HG03066 (cell line): ENCODE data around the gene RAB31.

Experiments used
- ATAC-seq: cut with Tn5 transposase; IDR thresholded peaks from one replicate; pipeline ENCODE4 v1.9.1; 2021; ENCODE audit warnings: low read depth; ENCODE audit not compliant: unreplicated experiment

RAB31 gene

DNA sequence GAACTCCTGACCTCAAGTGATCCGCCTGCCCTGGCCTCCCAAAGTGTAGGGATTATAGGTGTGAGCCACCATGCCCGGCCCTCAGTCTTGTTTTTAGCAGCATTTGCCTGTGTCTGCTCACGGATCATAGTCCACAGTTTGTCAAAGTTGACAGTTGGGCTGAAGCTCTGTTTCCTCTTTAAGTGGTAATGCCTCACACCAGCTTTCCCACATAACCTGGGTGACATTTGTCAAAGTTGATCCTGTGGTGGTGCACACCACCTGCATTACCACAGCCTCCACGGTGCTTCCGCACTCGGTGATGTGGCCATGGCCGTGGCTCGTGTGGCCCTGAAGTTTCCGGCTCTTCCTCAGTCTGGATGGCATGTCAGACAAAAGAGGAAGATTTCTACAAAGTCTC, 27.1 kb downstream of the RAB31 start:
- ATAC-seq: no peak

GRCh38 chr18:9735879-9736278, 27.8 kb downstream of the RAB31 start:
- no peak for ATAC-seq

GRCh38 chr18:9736286-9736835, 28.3 kb downstream of the RAB31 start:
- no peak for ATAC-seq

DNA sequence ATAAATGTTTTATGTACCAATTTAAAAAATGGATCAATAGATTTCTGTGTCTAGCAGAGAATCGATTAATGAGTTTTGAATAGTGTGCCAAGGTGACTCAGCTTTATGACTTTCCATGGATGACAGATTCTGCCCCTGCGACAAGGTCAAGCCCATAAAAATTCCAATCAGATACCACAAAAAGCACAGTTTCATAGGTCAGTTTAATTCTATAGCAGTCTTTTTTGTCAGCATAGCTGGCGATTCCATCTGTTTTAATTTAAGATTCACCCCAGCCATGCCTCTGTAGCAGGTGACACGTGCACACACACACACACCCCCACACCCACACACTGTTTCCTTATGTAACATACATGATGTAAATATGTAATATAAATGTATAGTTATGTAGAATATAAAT, 28.9 kb downstream of the RAB31 start:
- ATAC-seq: no peak

- no peak for ATAC-seq
Observed at GRCh38 chr18:9737472-9738121, 29.5 kb downstream of the RAB31 start.

- no peak for ATAC-seq
Observed at GRCh38 chr18:9738266-9738969, 30.3 kb downstream of the RAB31 start.

DNA sequence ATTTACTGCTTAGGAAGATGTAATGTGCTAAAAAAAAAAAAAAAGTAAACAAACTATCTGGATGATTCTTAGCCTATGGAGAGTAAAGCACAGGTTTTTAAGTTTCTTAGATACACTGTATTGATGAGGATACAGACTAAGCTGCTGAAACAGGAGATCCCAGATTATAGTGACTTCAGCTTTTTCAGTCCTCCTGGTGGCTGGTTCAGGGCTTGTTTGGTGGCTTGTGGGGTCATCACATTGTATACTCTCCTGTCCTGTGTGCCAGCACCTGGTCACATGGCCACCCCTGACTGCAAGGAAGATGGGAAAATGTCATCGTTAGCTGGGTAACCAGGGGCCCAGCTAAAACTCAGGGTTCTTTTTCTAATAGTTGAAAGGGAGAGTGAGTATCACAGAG, 31.4 kb downstream of the RAB31 start:
- ATAC-seq: no peak

DNA sequence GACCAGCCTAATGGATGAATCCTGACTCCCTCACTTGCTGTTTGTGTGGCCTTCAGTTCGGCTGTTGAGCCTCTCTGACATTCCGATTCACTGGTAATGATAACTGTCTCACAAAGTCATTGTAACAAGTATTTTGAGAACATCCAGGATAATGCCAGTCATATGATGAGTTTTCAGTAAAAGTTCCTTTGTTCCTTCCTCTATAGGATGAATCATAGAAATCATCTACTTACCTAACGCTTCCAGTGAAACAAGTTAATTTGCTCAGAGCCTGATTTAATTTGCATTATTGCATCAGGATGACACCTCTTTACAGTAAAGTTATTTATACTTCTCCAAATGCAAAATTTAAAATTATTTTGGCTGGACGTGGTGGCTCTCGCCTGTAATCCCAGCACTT, 32.0 kb downstream of the RAB31 start:
- ATAC-seq: no peak

- no peak for ATAC-seq
Observed at GRCh38 chr18:9741406-9741792, 33.3 kb downstream of the RAB31 start.

GRCh38 chr18:9741793-9742523, 33.9 kb downstream of the RAB31 start:
- no peak for ATAC-seq

DNA sequence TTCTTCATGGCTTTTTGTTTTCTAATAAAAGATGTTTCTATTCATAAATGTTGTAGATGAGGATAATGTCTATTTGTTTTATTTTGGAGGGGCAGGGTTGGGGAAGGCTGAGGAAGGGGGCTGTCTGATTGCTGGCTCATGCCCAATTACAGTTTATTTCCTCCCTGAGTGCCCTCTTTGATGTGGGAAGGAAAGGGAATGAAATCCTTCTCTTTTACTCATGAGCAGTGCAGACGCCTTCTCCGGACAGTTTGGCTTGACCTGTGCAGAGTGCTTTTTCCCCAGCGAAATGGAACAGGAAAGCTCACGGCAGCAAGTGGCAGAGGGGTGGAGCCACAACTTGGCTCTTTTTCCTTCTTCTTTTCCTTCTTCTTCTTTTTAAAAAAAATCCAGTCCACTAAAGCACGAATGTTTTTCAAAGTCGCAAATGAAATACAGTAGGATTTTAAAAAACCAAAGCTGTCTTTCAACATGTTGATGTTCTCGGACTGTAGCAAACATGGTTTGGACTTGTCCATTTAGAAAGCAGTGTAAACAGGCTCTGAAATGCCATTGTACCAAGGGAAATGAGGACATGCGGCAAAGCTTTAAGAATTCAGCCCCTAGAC, 34.5 kb downstream of the RAB31 start:
- ATAC-seq: no peak

- ATAC-seq: no peak
Observed at GRCh38 chr18:9743200-9744016, 35.3 kb downstream of the RAB31 start.

DNA sequence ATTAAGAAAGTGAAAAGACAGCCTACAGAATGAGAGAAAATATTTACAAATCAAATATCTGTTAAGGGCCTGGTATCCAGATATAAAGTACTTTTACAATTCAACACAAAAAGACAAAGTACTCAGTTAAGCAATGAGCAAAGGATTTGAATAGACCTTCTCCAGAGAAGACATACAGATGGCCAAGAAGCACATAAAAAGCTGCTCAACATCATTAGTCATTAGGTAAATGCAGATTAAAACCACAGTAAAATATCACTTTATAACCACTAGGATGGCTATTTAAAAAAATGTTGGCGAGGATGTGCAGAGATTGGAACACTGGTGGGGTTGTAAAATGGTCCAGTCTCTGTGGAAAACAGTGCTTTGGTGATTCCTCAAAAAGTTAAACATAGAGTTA, 38.9 kb downstream of the RAB31 start:
- ATAC-seq: no peak

- no peak for ATAC-seq
Observed at GRCh38 chr18:9749611-9750010, 41.5 kb downstream of the RAB31 start.

DNA sequence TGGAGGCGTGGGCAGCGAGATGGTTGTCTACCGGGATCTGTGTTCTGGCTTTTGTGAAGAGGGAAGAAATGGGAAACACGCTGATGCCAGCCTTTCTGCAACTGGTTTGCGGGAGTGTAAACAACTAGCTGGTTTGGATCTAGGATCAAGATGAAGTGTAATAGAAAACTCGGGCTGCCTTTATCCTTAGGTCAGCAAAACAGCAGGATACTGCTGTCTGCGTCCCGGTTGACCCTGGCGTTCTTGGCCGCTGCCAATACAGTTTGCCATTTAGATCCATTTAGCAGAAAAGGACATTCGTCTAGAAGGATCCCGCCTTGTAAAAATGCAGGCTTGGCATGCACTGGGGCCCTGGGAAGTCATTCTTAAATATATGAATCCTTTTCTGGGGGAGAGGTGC, 42.0 kb downstream of the RAB31 start:
- ATAC-seq: no peak

- ATAC-seq: no peak
Observed at GRCh38 chr18:9750606-9751304, 42.7 kb downstream of the RAB31 start.

DNA sequence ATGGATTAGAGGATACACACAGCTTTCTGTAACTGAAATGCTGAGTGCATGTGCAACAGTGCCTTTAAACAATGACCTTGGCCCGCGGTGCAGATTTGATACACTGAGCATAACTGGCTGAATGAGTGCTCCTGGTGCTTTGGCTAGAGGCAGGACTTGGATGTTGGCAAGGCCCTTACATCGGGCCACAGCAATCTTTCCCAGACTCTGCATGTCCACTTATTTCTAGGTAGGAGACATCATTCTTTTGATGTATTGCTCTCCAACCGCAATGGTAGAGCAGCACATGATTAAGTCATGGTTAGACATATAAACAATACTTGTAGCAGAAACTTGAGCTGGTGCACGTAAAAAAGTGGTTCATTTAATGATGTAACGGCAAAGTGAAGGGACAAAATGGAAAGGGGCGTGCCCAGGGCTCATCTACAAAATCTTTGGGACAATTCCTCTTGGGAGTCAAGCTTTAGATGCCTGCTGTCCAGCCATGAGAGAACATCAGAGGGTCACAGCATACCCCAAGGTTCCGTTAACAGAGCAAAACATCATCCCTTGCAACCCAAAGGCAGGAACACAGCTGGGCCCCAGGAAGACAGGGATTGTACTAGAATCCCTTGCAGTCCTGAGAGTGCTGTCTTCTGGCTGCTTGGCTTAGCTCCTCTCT, 43.4 kb downstream of the RAB31 start:
- no peak for ATAC-seq

DNA sequence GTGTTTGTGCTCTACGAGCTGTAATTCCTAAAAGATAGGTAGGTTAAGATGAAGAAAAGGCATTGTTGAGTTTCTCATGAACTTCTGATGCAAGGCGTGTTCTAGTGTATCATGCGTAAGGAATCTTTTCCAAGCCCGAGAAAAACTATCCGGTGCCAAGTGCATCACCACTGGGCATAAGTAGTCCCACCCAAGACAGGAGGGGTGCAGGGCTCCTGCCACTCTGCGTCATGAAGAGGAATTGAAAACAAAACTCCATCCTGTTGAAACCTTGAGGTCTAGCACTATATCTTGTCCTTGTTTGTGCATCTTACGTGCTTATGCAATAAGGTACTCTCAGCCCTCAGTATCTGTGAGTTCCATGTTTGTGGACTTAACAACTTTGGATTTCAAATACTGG, 45.7 kb downstream of the RAB31 start:
- ATAC-seq: no peak

GRCh38 chr18:9755110-9755509, 47.0 kb downstream of the RAB31 start:
- ATAC-seq: no peak
